ENCODE results near the gene SORT1. TPM values are rescaled to one million over a fixed set of nuclear protein-coding genes. Genes with fewer than 3 reads are reported as not detected.

The SORT1 gene
- total RNA-seq, 2 experiments from 2014 or later = 5.3 to 8.5 TPM

- Mint-ChIP-seq H3K36me3 (peaks cover 3% of the 10 kb centered on the region), H3K4me3 (no peak overlapping the region), H3K27me3 (peaks cover 23% of the 10 kb centered on the region), H3K27ac (no peak overlapping the region), H3K4me1 (peaks cover 25% of the 10 kb centered on the region), H3K9me3 (ENCODE audit: low read depth) (no peaks in the 10 kb centered on the region)
- CTCF ChIA-PET = interaction anchor here (1.3 kb wide), 1 partner anchor 31 kb away, joined by 4 read pairs; no protein-coding TSS in a partner anchor
- ATAC-seq (no peak), DNase-seq (no peak)
These were observed 30.1 kb downstream of the SORT1 start for GRCh38 chr1:109367626-109368025.

- no peak for ATAC-seq
- no peak overlapping the region for H3K4me3 Mint-ChIP-seq
- H3K27me3 Mint-ChIP-seq = peaks cover 31% of the 10 kb centered on the region
- no peaks in the 10 kb centered on the region for H3K36me3 Mint-ChIP-seq
- H3K9me3 Mint-ChIP-seq (ENCODE audit: low read depth) = no peaks in the 10 kb centered on the region
- CTCF ChIA-PET = no interaction called here
- no peak overlapping the region for H3K27ac Mint-ChIP-seq
- H3K4me1 Mint-ChIP-seq = peaks cover 9% of the 10 kb centered on the region
- no peak for DNase-seq
These were observed 32.0 kb downstream of the SORT1 start for GRCh38 chr1:109365642-109366204.

GRCh38 chr1:109361649-109362048 lies 36.1 kb downstream of the SORT1 start:
- CTCF ChIA-PET = interaction anchor here (1.0 to 1.9 kb wide), 2 partner anchors 37 to 114 kb away, joined by 3 to 4 read pairs; no protein-coding TSS in a partner anchor
- H3K27ac Mint-ChIP-seq = no peak overlapping the region
- no peaks in the 10 kb centered on the region for H3K9me3 Mint-ChIP-seq (ENCODE audit: low read depth)
- peaks cover 36% of the 10 kb centered on the region for H3K27me3 Mint-ChIP-seq
- H3K4me1 Mint-ChIP-seq = no peaks in the 10 kb centered on the region
- DNase-seq (no peak), ATAC-seq (no peak)
- H3K36me3 Mint-ChIP-seq = no peaks in the 10 kb centered on the region
- H3K4me3 Mint-ChIP-seq = no peak overlapping the region

GRCh38 chr1:109361069-109361468 lies 36.6 kb downstream of the SORT1 start:
- Mint-ChIP-seq H3K4me1 (no peaks in the 10 kb centered on the region), H3K4me3 (no peak overlapping the region), H3K9me3 (ENCODE audit: low read depth) (no peaks in the 10 kb centered on the region), H3K36me3 (no peaks in the 10 kb centered on the region), H3K27me3 (peaks cover 36% of the 10 kb centered on the region), H3K27ac (no peak overlapping the region)
- CTCF ChIA-PET = interaction anchor here (1.2 to 1.9 kb wide), 2 partner anchors 13 to 114 kb away, joined by 3 to 4 read pairs; no protein-coding TSS in a partner anchor
- DNase-seq (no peak), ATAC-seq (no peak)

- Mint-ChIP-seq H3K27me3 (peaks cover 31% of the 10 kb centered on the region), H3K36me3 (no peaks in the 10 kb centered on the region), H3K4me3 (no peak overlapping the region), H3K4me1 (peaks cover 9% of the 10 kb centered on the region), H3K9me3 (ENCODE audit: low read depth) (no peaks in the 10 kb centered on the region), H3K27ac (no peak overlapping the region)
- no peak for ATAC-seq
- DNase-seq = no peak
- CTCF ChIA-PET = interaction anchor here (1.3 kb wide), 1 partner anchor 11 kb away, joined by 4 read pairs; no protein-coding TSS in a partner anchor
These were observed 40.1 kb downstream of the SORT1 start for GRCh38 chr1:109357616-109358015.

- CTCF ChIA-PET = interaction anchor here (1.3 kb wide), 2 partner anchors 10 to 80 kb away, joined by 3 to 4 read pairs; no protein-coding TSS in a partner anchor
- no peaks in the 10 kb centered on the region for H3K36me3 Mint-ChIP-seq
- no peaks in the 10 kb centered on the region for H3K9me3 Mint-ChIP-seq (ENCODE audit: low read depth)
- ATAC-seq (no peak), DNase-seq (no peak)
- H3K27me3 Mint-ChIP-seq = peaks cover 29% of the 10 kb centered on the region
- no peak overlapping the region for H3K4me3 Mint-ChIP-seq
- H3K4me1 Mint-ChIP-seq = peaks cover 14% of the 10 kb centered on the region
- no peak overlapping the region for H3K27ac Mint-ChIP-seq
These were observed 40.8 kb downstream of the SORT1 start for GRCh38 chr1:109356915-109357314.

GRCh38 chr1:109356505-109356904 lies 41.2 kb downstream of the SORT1 start:
- Mint-ChIP-seq H3K9me3 (ENCODE audit: low read depth) (no peaks in the 10 kb centered on the region), H3K27me3 (peaks cover 30% of the 10 kb centered on the region), H3K4me3 (no peak overlapping the region), H3K4me1 (peaks cover 15% of the 10 kb centered on the region), H3K27ac (no peak overlapping the region), H3K36me3 (no peaks in the 10 kb centered on the region)
- no peak for ATAC-seq
- no peak for DNase-seq
- CTCF ChIA-PET = interaction anchor here (1.3 kb wide), 2 partner anchors 9 to 80 kb away, joined by 3 to 4 read pairs; no protein-coding TSS in a partner anchor

- no peak for ATAC-seq
These were observed 42.8 kb downstream of the SORT1 start for GRCh38 chr1:109354929-109355328.

GRCh38 chr1:109351457-109351856 lies 46.3 kb downstream of the SORT1 start:
- no peak overlapping the region for H3K27ac Mint-ChIP-seq
- CTCF ChIA-PET = interaction anchor here (1.5 kb wide), 1 partner anchor 47 kb away, joined by 3 read pairs; the partner anchor contains the start of gene SORT1
- H3K36me3 Mint-ChIP-seq = no peaks in the 10 kb centered on the region
- peaks cover 9% of the 10 kb centered on the region for H3K27me3 Mint-ChIP-seq
- H3K9me3 Mint-ChIP-seq (ENCODE audit: low read depth) = no peaks in the 10 kb centered on the region
- DNase-seq = no peak
- ATAC-seq = no peak
- H3K4me1 Mint-ChIP-seq = peaks cover 28% of the 10 kb centered on the region
- H3K4me3 Mint-ChIP-seq = no peak overlapping the region

More at GRCh38 chr1:109354929-109355328, 42.8 kb downstream of the SORT1 start:
- Mint-ChIP-seq H3K4me1 (peaks cover 15% of the 10 kb centered on the region), H3K27me3 (peaks cover 21% of the 10 kb centered on the region), H3K4me3 (no peak overlapping the region), H3K36me3 (no peaks in the 10 kb centered on the region), H3K27ac (no peak overlapping the region), H3K9me3 (ENCODE audit: low read depth) (no peaks in the 10 kb centered on the region)
- CTCF ChIA-PET = no interaction called here
- DNase-seq = no peak

GRCh38 chr1:109350655-109351054 lies 47.1 kb downstream of the SORT1 start:
- no peak for DNase-seq
- CTCF ChIA-PET = no interaction called here
- ATAC-seq = no peak
- H3K36me3 Mint-ChIP-seq = no peaks in the 10 kb centered on the region
- H3K4me3 Mint-ChIP-seq = no peak overlapping the region
- peaks cover 28% of the 10 kb centered on the region for H3K4me1 Mint-ChIP-seq
- H3K27me3 Mint-ChIP-seq = peaks cover 9% of the 10 kb centered on the region
- H3K9me3 Mint-ChIP-seq (ENCODE audit: low read depth) = no peaks in the 10 kb centered on the region
- no peak overlapping the region for H3K27ac Mint-ChIP-seq

- no peak for DNase-seq
These were observed 47.5 kb downstream of the SORT1 start for GRCh38 chr1:109350182-109350581.

GRCh38 chr1:109347511-109347910 lies 50.2 kb downstream of the SORT1 start:
- H3K4me3 Mint-ChIP-seq = no peak overlapping the region
- H3K27ac Mint-ChIP-seq = no peak overlapping the region
- DNase-seq (no peak), ATAC-seq (no peak)
- H3K4me1 Mint-ChIP-seq = peaks cover 18% of the 10 kb centered on the region
- H3K9me3 Mint-ChIP-seq (ENCODE audit: low read depth) = no peaks in the 10 kb centered on the region
- CTCF ChIA-PET = interaction anchor here (1.2 kb wide), 1 partner anchor 9 kb away, joined by 4 read pairs; no protein-coding TSS in a partner anchor
- H3K36me3 Mint-ChIP-seq = no peaks in the 10 kb centered on the region
- peaks cover 3% of the 10 kb centered on the region for H3K27me3 Mint-ChIP-seq

More at GRCh38 chr1:109350182-109350581, 47.5 kb downstream of the SORT1 start:
- H3K4me1 Mint-ChIP-seq = peaks cover 28% of the 10 kb centered on the region
- peaks cover 9% of the 10 kb centered on the region for H3K27me3 Mint-ChIP-seq
- H3K27ac Mint-ChIP-seq = no peak overlapping the region
- CTCF ChIA-PET = no interaction called here
- H3K9me3 Mint-ChIP-seq (ENCODE audit: low read depth) = no peaks in the 10 kb centered on the region
- no peak for ATAC-seq
- no peak overlapping the region for H3K4me3 Mint-ChIP-seq
- H3K36me3 Mint-ChIP-seq = no peaks in the 10 kb centered on the region

GRCh38 chr1:109341944-109342930 lies 55.5 kb downstream of the SORT1 start:
- no peak for DNase-seq
- Mint-ChIP-seq H3K4me3 (no peak overlapping the region), H3K27ac (no peak overlapping the region), H3K27me3 (no peaks in the 10 kb centered on the region), H3K9me3 (ENCODE audit: low read depth) (no peaks in the 10 kb centered on the region), H3K36me3 (no peaks in the 10 kb centered on the region), H3K4me1 (peaks cover 4% of the 10 kb centered on the region)
- ATAC-seq = no peak
- CTCF ChIA-PET = interaction anchor here (1.3 kb wide), 2 partner anchors 19 to 65 kb away, joined by 3 read pairs; no protein-coding TSS in a partner anchor
